GM18907 (cell line): Measurements from ENCODE around the gene PRR20B.
"Not testable (repeated sequence)": the region's sequence is repeated elsewhere in the genome, so short reads cannot be mapped to it uniquely, and the experiment has no call there.

Experiments used
- ATAC-seq: cut with Tn5 transposase; IDR thresholded peaks from one replicate; pipeline ENCODE4 v1.9.1; 2021; ENCODE audit warnings: mild to moderate bottlenecking, moderate library complexity; ENCODE audit not compliant: unreplicated experiment

The PRR20B gene

DNA sequence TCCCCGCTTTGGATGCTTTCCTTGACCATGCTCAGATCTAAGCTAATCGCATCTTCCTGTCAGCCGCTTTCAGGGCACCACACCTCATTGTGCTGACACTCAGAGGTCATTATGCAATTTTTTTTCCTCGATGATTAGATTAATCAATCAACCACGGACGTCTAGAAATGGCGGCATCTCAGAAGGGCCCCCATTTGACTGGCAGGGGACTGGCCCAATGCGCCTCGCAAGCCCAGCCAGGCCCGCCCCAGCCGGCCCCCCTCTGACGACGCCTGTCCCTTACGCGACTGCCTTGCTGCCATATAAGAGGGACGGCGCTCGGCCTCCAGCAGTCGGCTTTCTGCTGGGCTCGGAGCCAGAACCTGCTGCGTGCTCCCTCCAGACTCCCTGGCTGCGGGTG is at the start of gene PRR20B:
TSS of gene PRR20B (plus strand) at position 301 of the 400 bp plus-strand sequence. CDS start 387 bp downstream, outside the sequence.
- ATAC-seq, result not testable (repeated sequence)

DNA sequence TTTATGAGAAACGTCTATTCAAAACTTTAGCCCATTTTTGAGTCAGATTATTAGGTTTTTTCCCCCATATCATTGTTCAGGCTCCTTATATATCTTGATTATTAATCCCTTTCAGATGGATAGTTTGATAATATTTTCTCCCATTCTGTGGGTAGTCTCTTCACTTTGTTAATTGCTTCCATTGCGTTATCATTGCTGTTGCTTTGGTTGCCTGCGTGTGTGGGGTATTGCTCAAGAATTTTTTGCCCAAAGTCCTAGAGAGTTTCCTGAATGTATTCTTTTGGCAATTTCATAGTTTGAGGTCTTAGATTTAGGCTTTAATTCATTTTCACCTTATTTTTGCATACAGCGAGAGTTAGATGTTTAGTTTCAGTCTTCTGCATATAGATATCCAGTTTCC is 32.3 kb upstream of the PRR20B start:
- ATAC-seq, result no peak

DNA sequence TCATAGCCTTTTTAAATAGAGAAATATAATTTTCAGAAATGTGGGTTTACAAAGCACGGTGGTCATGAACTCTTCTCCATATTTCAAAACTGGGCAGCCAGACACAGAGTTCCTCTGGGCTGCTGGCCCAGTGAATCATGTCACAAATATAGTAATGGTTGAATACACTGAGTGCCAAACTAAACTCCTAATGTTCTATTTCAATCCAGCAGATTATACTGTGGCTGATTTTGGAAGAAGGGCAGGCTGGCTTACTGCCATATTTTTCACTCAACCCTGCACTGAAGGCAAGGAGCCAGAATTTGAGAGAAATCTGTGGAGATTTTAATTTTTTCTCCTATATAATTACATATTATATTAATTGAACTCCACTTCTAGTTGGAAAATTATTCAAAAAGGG is 23.6 kb upstream of the PRR20B start:
- ATAC-seq, result no peak

DNA sequence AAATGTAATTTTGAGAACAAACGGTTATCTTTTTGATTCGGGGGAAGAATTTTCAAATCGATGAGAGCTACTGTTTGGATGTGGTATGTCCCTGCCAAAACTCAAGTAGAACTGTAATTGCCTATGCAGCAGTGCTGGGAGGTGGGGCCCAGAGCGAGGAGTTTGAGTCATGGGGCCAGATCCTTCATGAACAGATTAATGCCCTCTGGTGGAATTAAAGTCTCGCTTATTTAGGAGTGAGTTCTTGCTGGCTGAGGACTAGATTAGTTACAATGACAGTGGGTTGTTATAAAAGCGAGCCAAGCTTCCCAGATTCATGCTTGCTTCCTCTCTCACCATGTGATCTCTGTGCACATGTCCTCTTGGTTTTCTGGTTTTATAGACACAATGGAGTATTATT is 18.4 kb upstream of the PRR20B start:
- no peak for ATAC-seq

DNA sequence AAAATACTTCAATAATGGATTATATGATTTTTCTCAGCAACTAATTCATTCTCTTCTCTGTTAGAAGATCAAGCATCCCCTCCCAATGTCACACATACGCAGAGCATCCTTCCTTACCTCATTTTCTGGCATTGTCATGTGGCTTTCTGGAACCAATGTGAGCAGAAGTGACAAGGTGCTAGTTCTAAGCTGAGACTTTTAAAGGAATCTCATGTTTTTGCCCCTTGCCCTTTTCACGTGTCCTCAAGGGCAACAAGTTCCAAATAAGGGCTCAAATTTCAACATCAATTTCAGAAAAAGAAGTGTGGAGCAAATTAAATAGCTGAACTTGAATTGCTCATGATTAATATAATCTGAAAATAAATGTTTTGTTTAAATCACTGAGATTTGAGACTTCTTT is 11.2 kb upstream of the PRR20B start:
- ATAC-seq, result no peak

DNA sequence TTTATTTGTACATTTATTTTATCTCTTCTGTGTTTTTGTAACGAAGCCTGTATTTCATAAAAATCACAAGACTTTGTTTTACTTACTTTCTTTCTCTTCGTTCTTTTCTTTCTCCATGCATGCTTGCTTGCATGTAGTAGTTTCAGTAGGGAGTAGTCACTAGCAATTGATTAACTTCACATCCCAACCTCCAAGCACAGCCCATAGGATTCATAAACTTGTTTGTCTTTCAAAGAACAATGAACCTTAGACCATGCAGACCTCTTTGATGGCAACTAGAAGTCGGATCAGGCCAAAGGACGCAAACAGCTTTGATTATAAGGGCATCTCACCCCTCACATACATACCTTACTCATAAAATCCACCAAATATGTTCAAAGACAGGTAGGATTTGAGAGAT is 9.7 kb upstream of the PRR20B start:
- no peak for ATAC-seq

DNA sequence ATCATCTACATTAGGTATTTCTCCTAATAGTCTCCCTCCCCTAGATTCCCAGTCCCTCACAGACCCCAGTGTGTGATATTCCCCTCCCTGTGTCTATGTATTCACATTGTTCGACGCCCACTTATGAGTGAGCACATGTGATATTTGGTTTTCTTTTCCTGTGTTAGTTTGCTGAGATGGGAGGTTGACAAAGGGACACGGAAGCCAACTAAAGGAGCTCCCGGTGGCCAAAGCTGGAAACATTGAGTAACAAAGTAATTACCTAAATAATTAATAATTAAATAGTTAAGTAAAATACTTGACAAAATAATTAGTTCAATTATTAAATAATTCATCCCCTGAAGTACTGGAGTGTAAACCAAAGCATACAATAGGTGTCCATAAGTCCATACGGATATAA is 8.3 kb upstream of the PRR20B start:
- no peak for ATAC-seq

DNA sequence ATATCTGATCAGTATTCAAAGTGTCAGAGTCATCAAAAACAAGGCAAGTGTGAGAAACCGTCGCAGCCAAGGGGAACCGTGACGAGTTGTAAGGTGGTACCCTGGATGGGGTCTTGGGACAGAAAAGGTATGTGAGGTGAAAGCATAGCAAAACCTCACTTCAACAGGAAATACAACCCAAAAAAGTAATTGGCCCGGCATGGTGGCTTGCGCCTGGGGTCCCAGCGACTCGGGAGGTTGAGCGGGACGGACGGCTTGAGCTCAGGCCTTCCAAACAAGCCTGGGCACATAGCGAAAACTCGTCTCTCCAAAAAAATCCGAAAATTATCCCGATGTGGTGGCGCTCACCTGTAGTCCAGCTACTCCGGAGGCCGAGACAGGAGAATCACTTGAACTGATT is 7.5 kb upstream of the PRR20B start:
- ATAC-seq, result not testable (repeated sequence)

DNA sequence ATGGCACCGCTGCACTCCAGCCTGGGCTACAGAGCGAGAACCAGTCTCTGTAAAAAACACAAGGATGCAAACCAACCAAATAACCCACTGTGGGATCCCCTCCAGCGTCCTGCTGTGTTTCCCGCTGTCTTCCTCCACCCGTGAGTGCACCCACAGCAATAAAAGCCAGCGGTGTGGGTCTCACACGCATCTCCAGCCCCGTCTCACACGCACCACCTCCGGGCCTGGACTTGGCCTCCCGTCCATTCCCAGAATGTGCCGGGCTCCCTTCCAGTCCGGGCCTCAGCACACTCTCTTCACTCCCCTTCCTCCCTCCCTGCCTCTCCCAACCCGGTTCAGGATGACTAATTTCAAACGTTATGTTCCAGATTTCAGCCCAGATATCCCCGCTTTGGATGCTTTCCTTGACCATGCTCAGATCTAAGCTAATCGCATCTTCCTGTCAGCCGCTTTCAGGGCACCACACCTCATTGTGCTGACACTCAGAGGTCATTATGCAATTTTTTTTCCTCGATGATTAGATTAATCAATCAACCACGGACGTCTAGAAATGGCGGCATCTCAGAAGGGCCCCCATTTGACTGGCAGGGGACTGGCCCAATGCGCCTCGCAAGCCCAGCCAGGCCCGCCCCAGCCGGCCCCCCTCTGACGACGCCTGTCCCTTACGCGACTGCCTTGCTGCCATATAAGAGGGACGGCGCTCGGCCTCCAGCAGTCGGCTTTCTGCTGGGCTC is 6.9 kb upstream of the PRR20B start, which contains the start of gene PRR20A:
TSS of gene PRR20A (plus strand) at position 684 of the 734 bp plus-strand sequence. CDS start 387 bp downstream, outside the sequence.
- not testable (repeated sequence) for ATAC-seq

DNA sequence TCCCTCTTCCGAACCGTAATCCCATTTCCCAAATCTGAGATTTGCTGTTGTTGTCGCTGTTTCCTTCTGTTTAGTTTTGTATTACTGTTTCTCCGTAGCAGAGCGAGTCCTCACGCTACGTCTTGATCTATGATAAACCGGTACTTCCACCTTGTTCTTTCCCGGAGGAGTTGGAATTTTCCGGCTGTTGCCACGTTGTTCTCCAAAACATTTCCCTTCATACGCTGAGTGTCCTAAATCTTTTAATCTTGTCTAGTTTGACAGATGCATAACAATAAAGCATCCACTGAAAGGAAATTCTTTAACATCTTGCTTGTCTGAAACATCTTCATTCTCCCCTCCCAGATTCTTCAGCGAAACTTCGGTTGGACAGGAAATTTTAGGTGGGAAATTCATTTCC is 818 bp downstream of the PRR20B start:
- ATAC-seq, result not testable (repeated sequence)

DNA sequence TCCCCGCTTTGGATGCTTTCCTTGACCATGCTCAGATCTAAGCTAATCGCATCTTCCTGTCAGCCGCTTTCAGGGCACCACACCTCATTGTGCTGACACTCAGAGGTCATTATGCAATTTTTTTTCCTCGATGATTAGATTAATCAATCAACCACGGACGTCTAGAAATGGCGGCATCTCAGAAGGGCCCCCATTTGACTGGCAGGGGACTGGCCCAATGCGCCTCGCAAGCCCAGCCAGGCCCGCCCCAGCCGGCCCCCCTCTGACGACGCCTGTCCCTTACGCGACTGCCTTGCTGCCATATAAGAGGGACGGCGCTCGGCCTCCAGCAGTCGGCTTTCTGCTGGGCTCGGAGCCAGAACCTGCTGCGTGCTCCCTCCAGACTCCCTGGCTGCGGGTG is 6.5 kb downstream of the PRR20B start, which contains the start of gene PRR20C:
TSS of gene PRR20C (plus strand) at position 301 of the 400 bp plus-strand sequence. CDS start 387 bp downstream, outside the sequence.
- not testable (repeated sequence) for ATAC-seq

DNA sequence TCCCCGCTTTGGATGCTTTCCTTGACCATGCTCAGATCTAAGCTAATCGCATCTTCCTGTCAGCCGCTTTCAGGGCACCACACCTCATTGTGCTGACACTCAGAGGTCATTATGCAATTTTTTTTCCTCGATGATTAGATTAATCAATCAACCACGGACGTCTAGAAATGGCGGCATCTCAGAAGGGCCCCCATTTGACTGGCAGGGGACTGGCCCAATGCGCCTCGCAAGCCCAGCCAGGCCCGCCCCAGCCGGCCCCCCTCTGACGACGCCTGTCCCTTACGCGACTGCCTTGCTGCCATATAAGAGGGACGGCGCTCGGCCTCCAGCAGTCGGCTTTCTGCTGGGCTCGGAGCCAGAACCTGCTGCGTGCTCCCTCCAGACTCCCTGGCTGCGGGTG is 13.0 kb downstream of the PRR20B start, which contains the start of gene PRR20D:
TSS of gene PRR20D (plus strand) at position 301 of the 400 bp plus-strand sequence. CDS start 387 bp downstream, outside the sequence.
- not testable (repeated sequence) for ATAC-seq

DNA sequence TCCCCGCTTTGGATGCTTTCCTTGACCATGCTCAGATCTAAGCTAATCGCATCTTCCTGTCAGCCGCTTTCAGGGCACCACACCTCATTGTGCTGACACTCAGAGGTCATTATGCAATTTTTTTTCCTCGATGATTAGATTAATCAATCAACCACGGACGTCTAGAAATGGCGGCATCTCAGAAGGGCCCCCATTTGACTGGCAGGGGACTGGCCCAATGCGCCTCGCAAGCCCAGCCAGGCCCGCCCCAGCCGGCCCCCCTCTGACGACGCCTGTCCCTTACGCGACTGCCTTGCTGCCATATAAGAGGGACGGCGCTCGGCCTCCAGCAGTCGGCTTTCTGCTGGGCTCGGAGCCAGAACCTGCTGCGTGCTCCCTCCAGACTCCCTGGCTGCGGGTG is 19.6 kb downstream of the PRR20B start, which contains the start of gene PRR20E:
TSS of gene PRR20E (plus strand) at position 301 of the 400 bp plus-strand sequence. CDS start 387 bp downstream, outside the sequence.
- not testable (repeated sequence) for ATAC-seq

DNA sequence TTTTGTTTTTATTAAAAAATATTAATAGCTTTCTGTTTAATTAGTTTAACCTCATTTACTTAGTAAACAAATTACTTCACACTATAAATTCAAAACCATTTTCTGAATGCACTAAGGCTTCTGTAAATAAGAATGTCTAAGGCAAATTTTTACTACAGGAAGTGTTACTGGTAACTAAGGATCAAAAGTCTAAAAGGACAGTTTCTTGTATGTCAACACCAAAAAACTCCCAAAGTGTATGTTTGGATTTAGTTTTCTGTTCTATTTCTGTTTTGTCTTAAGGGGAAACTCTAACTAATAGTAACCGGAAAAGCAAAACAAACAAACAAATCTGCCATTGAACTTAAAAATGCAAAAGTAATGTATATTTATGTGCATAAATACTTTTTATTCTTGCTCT is 44.4 kb downstream of the PRR20B start:
- ATAC-seq, result no peak
